DND-41 (cell line): ENCODE results near the gene CHID1.

Experiments used
- EZH2 ChIP-seq: IDR thresholded peaks from 3 replicates; pipeline ENCODE4 v1.6.1; 2012; ENCODE audit warnings: borderline replicate concordance, low read depth, mild to moderate bottlenecking, moderate library complexity, low read length, inconsistent platforms; ENCODE audit not compliant: severe bottlenecking
- TF ChIP-seq, protein P1 (sequence below): IDR thresholded peaks from 2 replicates; pipeline ENCODE4 v1.5.1; 2012; ENCODE audit warnings: borderline replicate concordance, low read length, moderate library complexity, mild to moderate bottlenecking; ENCODE audit not compliant: poor library complexity, severe bottlenecking; ENCODE audit errors: extremely low read depth

DNA sequence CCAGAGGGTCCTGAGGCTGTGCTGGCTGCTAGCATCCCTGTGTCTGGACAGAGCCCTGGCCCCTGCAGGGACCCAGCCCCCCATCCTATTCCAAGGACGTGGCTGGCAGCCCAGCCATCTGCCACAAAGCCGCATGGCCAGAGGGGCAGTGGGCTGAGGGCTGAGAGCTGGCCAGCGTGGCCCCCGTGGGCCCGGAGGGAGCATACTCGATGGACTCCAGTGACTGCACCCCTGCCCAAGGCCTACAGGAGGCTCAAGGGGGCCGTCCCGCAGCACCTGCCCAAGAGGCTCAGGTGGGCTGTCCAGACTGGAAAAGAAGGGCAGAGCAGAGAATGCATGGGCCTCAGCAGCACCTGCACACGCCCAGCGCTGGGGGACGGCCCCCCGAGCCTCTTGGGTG is 54.8 kb downstream of the CHID1 start:
- TF ChIP-seq, protein P1, sequence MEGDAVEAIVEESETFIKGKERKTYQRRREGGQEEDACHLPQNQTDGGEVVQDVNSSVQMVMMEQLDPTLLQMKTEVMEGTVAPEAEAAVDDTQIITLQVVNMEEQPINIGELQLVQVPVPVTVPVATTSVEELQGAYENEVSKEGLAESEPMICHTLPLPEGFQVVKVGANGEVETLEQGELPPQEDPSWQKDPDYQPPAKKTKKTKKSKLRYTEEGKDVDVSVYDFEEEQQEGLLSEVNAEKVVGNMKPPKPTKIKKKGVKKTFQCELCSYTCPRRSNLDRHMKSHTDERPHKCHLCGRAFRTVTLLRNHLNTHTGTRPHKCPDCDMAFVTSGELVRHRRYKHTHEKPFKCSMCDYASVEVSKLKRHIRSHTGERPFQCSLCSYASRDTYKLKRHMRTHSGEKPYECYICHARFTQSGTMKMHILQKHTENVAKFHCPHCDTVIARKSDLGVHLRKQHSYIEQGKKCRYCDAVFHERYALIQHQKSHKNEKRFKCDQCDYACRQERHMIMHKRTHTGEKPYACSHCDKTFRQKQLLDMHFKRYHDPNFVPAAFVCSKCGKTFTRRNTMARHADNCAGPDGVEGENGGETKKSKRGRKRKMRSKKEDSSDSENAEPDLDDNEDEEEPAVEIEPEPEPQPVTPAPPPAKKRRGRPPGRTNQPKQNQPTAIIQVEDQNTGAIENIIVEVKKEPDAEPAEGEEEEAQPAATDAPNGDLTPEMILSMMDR, result no peak
- no peak for TF ChIP-seq EZH2
